22Rv1 (cell line): ENCODE measurements around the gene ITPR2.
"Not testable (repeated sequence)": the region's sequence is repeated elsewhere in the genome, so short reads cannot be mapped to it uniquely, and the experiment has no call there.

Source experiments
- H3K27ac ChIP-seq: fragments of 450-650 bp; 2 replicates; pipeline ENCODE4 v1.5.1; 2017
- CTCF ChIP-seq: fragments of 450-650 bp; IDR thresholded peaks from 2 replicates; pipeline ENCODE4 v1.5.1; 2017; ENCODE audit warnings: mild to moderate bottlenecking
- ZFX ChIP-seq: fragments of 450-650 bp; IDR thresholded peaks from 2 replicates; pipeline ENCODE4 v1.6.1; 2017; ENCODE audit warnings: antibody characterized with exemption, borderline replicate concordance

ITPR2 gene

GRCh38 chr12:26761775-26762174, 71.2 kb downstream of the ITPR2 start:
- H3K27ac ChIP-seq = no peak overlapping the region
- TF ChIP-seq ZFX (no peak), CTCF (no peak)

- TF ChIP-seq ZFX = no peak
- no peak for TF ChIP-seq CTCF
- H3K27ac ChIP-seq = no peak overlapping the region
Measured at GRCh38 chr12:26760657-26761293, 72.2 kb downstream of the ITPR2 start.

GRCh38 chr12:26755362-26755761, 77.6 kb downstream of the ITPR2 start:
- H3K27ac ChIP-seq = not testable (repeated sequence)

- TF ChIP-seq ZFX (no peak), CTCF (no peak)
- no peak overlapping the region for H3K27ac ChIP-seq
Measured at GRCh38 chr12:26754148-26754547, 78.8 kb downstream of the ITPR2 start.

- TF ChIP-seq ZFX (no peak), CTCF (no peak)
- H3K27ac ChIP-seq = no peak overlapping the region
Measured at GRCh38 chr12:26751179-26751578, 81.8 kb downstream of the ITPR2 start.

GRCh38 chr12:26750531-26751175, 82.3 kb downstream of the ITPR2 start:
- no peak overlapping the region for H3K27ac ChIP-seq

GRCh38 chr12:26749781-26750180, 83.2 kb downstream of the ITPR2 start:
- TF ChIP-seq CTCF (no peak), ZFX (no peak)
- no peak overlapping the region for H3K27ac ChIP-seq

More at GRCh38 chr12:26750531-26751175, 82.3 kb downstream of the ITPR2 start:
- TF ChIP-seq ZFX = no peak
- TF ChIP-seq CTCF = no peak
